GM21576 (cell line): ENCODE data around the gene TNFRSF1B.

Experiments
- ATAC-seq: cut with Tn5 transposase; IDR thresholded peaks from one replicate; pipeline ENCODE4 v1.9.1; 2021; ENCODE audit warnings: mild to moderate bottlenecking, moderate library complexity; ENCODE audit not compliant: unreplicated experiment

Gene TNFRSF1B

DNA sequence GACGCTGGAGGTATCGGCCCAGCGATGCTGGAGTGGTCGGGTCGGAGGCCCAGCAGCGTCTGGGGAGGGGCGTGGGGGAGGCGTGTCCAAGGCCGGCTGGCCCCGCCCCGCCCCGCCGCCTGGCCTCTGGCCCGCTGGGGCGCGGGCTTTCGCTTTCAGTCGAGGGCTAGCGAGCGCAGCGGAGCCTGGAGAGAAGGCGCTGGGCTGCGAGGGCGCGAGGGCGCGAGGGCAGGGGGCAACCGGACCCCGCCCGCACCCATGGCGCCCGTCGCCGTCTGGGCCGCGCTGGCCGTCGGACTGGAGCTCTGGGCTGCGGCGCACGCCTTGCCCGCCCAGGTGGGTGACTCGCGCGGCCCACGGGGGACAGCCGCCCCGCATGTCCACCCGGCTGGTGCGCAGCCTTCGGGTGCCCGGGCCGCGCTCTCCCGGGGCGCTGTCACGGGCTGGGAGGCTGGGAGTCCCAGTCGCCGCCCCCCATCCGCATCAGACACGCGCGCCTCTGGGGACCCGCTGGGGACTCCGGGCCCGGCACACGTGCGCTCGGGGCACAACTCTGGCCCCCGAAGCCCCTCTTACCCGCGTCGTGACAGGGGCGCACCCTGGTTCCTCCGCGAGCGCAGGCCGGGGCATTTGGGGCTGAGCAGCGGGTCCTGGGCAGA is at the start of gene TNFRSF1B:
TNFRSF1B (plus strand) TSS at position 158 of the 659 bp plus-strand sequence; CDS start at position 259, 101 bp downstream.
- peak; percentile 38 for ATAC-seq

GRCh38 chr1:12121212-12122003 is 45.4 kb upstream of the TNFRSF1B start:
- ATAC-seq: no peak

DNA sequence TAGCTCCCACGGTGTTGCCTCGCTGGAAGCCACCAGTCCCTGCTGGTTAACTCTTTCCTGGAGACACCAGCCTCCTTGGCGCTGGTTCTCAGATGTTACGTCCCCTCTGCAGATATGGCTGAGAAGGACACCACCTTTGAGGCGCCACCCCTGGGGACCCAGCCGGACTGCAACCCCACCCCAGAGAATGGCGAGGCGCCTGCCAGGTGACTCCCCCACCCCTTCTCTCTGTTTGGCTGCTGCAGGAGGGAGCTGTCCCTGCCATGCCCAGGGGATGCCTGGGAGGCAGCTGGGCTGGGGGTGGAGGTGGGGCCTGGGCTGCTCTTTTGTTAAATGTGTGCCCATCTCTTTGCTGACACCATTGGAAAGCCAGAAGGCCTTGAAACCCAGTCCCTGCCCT is 43.6 kb upstream of the TNFRSF1B start:
- ATAC-seq: no peak

DNA sequence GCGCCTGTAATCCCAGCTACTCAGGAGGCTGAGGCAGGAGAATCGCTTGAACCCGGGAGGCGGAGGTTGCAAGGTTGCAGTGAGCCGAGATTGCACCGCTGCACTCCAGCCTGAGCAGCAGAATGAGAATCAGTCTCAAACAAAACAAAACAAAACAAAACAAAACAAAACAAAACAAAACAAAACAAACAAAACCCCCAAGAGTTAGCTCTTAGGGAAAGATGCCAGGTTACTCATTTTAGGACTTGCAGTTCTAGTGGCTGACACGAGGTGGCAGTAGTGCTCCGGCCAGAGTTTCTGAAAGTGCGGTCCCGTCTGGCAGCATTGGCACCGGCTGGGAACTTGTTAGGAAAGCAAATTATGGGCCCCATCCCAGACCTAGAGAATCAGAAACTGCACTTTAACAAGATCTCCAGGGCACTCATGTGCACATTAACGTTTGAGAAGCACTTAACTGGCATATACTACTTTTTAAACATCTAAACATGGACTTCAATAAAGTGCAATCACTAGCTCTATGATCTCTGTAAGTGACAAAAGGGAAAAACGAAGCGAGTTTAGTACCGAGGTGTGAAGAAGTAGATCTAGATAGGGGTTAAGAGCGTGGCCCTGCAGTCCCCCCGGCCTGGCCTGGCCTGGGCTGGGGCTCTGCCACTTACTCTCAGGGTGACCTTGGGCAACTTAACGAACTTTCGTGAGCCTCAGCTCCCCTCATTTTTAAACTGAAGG is 41.9 kb upstream of the TNFRSF1B start:
- ATAC-seq: no peak

DNA sequence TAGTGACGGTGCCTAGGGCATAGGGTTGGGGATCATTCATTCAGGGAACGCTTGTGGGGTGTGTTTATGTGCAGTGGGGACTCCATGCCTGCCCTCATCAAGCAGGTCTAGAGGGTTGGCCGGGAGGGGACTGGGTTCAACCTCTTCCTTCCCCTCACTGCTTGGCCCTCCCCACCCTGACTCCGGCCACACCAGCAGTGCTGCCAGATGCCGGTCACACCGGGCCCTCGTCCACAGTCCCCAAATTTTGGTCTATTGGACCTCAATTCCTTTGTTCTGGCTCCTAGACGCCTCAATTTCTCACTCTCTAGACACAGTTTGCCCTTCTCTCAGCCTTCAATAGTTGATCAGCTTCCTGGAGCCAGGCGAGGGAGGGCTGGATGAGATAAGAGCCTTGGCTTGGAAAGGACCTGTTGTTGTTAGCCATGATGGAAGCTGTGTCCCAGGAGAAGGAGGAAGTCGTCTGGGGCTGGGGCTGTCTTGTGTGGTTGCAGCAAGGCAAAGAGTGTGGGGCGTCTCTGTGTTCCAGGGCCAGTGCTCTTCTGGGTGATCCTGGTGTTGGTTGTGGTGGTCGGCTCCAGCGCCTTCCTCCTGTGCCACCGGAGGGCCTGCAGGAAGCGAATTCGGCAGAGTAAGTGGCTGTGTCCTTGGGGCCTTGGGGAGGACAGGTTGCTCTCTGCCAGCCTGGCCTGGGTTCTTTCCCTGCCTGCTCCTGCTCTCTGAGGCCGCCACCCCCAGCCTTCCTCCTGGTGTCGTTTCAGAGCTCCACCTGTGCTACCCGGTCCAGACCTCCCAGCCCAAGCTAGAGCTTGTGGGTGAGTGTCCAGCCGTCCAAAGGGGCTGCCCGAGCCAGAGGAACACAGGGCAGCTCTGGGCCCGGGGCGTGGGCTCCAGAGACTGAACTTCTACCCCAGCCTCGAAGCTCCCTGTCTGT is 41.1 kb upstream of the TNFRSF1B start:
- no peak for ATAC-seq

- no peak for ATAC-seq
These were observed 40.0 kb upstream of the TNFRSF1B start for GRCh38 chr1:12126781-12127180.

GRCh38 chr1:12127206-12127810 is 39.5 kb upstream of the TNFRSF1B start:
- ATAC-seq: no peak

DNA sequence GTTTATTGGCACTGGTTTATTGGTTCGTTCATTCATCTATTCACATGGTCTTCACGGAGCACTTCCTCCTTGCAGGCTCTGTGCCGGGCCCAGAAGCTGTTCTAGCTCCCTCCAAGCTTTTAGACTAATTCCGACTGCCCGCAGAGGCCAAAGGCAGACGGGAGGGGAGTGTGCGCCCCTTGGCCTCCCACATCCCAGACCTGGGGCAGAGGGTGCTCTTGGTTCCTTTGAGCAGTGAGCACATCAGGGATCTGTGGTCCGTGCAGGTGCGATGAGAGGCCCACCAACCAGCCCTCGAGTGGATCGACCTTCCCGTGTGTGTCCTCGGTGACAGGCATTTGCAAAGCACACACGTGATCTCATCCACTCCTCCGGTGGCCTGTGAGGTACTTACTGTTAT is 38.7 kb upstream of the TNFRSF1B start:
- no peak for ATAC-seq

DNA sequence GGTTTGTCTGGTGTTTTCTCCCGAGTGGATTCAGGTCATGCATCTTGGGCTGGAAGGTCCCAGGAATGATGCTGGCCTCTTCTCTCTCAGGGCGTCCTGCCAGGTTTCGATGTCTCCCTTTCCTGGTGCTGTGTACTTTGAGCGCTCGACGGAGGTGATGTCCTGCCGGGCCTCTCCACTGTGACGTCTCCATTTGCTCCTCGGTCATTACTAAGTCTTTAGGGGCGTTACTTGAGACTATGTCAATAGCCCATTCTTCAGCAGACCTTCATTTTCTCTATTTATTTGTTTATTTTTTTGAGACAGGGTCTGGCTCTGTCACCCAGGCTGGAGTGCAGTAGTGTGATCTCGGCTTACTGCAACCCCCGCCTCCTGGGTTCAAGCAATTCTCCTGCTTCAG is 37.2 kb upstream of the TNFRSF1B start:
- ATAC-seq: no peak

DNA sequence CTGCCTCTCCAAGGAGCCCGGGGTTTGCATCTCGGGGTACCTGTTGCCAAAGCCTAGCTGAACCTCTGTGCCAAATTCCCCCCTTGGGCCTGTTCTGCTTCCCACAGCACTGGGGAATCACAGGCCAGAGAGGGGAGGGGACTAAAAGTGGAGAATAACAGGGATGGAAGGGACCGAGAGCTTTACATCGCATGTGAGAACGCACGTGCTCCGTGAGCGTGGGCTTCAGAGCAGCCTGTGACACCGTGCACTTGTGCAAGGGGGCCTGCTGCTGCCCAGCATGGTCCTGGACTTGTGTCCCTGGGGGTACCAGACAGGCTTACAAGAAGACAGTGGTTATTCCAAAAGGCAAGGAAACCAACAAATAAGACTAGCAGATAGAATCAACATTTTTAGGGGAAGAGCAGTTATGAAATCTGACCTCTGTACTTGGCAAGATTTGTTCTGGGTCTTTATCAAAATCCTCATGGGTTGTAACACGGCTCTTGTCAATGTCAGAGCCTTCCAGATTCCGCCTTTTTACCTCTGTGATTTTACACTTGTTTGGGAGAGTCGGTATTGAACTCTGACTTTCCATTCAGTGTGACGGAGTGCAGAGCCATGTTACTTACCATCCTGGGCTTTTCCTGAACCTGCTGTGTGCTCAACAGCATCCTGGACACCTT is 36.2 kb upstream of the TNFRSF1B start:
- no peak for ATAC-seq

DNA sequence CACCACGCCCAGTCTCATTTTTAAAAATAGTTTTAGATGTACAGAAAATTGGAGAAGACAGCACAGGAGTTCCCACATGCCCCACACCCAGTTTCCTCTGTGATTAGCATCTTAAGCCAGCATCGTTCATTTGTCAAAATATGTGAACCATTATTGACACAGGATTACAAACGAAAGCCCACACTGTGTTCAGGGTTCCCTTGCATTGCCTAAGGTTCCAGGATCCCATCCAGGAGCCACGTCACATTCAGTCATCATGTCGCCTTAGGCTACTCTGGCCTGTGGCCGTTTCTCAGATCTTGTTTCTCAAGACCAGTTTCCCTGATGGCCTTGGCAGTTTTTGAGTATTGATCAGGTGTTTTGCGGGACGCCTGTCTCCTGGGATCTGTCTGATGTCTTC is 34.7 kb upstream of the TNFRSF1B start:
- no peak for ATAC-seq

GRCh38 chr1:12134716-12135115 is 32.1 kb upstream of the TNFRSF1B start:
- no peak for ATAC-seq

- ATAC-seq: no peak
These were observed 31.2 kb upstream of the TNFRSF1B start for GRCh38 chr1:12135612-12136011.

DNA sequence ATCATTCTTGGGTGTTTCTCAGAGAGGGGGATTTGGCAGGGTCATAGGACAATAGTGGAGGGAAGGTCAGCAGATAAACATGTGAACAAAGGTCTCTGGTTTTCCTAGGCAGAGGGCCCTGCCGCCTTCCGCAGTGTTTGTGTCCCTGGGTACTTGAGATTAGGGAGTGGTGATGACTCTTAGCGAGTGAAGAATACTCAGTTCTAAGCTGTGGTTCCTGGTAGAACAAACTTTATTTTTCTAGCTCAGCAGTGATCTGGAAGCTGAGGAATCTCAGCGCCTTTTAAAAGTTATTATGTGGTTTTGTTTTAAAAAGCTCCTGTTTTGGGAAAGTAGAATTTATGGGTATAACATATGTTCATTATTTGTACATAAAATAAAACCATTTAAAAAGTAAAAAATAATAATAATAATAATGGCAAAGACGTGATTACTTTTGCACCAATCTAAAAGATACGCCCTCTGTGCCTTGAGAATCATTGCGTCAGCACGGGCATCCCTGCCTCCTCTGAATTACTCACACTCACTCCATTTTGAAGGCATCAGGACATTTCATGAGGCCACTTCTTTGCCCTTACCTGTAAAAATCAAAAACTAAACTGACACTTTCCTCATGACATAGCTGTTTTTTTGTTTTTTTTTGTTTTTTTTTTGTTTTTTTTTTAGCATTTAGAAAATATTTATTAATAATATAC is 29.7 kb upstream of the TNFRSF1B start:
- no peak for ATAC-seq

- ATAC-seq: no peak
These were observed 28.3 kb upstream of the TNFRSF1B start for GRCh38 chr1:12138196-12139168.

GRCh38 chr1:12140016-12140415 is 26.8 kb upstream of the TNFRSF1B start:
- no peak for ATAC-seq

DNA sequence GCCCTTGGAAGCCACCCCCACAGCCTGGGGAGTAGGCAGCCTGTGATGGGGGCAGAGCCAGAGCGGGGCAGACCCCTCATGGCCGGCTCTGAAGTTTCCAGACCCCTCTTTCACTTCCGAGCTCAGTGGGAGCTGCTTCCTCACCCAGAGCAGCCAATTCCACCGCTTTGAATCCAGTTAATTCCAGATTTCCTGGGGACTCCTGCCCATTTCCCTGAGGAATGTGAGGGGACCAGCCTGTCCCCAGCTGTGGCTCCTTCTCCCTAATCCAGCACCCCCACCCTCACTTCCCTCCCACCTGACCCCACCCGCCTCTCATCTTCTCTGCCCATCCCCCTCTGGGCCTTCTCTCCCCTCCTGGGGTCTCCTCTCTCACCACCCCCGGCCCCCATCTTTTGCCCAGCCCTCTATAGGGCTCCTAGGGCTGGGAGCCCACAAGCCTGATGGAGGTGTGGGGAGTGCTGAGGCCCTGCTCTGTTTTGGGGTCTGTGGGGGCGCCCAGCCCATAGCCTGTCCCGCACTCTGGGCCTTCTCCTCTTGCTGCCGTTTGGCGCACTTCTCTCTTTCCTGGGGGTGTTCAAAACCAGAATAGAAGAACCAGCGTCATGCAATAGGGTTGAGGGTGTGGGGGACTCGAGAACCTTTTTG is 26.2 kb upstream of the TNFRSF1B start:
- no peak for ATAC-seq
